Left kidney (tissue), 2 donors: ENCODE measurements around the gene ACAN. TPM values are rescaled to one million over a fixed set of nuclear protein-coding genes. Genes with fewer than 3 reads are reported as not detected.

Experiments
- DNase-seq: peaks from one replicate; pipeline ENCODE4 v3.0.0-alpha.2; 2013
- polyA plus RNA-seq: library from polyadenylated mRNA; unstranded; fragments of 120-200 nt; gene quantifications from one replicate; pipeline ENCODE4 v1.2.1, GENCODE V29; 2013; ENCODE audit not compliant: insufficient read length

The ACAN gene
- polyA plus RNA-seq, 1 donor: 2.1 TPM

DNA sequence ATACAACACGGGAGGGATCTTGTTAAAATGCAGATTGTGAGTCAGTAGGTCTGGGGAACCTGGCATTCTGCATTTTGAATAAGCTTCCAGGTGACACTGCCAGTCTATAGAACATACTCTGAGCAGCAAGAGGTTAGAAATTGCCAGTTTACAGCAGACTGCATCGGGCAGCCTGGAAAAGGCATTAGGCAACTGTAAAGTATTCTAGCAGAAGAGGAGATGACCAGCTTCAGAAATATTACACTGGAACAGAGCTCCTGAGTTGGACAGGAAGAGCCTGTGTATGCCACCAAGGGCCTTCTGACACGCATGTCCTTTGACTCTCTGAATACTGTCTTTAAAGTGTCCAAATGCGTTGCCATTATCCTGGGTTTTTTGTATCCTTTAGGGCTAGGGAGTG lies 2.5 kb upstream of the ACAN start:
- no peak for DNase-seq

GRCh38 chr15:88802250-88802990 lies 816 bp upstream of the ACAN start:
- no peak for DNase-seq

GRCh38 chr15:88802991-88803240 lies 320 bp upstream of the ACAN start:
- DNase-seq: no peak

- DNase-seq: no peak
These were observed 648 bp downstream of the ACAN start for GRCh38 chr15:88803920-88804247.

DNA sequence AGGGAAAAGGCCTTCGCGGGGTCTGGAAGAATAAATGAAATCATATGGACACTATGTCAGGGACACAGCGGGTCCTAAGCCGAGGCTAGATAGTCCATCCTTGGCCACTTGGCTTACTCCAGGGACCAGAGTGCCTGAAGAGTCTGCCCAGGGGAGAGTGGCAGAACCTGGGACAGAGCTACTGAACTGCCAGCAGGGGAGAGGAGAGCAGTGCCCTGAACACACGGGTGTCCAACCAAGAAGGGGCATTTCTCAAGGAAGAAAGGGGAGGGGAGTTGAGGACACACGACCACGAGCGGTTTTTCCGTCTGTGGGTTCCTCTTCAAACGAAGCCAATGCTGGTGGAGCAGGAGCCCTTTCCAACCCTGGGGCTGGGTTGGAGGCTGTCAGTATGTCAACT lies 1.0 kb downstream of the ACAN start:
- DNase-seq: no peak

DNA sequence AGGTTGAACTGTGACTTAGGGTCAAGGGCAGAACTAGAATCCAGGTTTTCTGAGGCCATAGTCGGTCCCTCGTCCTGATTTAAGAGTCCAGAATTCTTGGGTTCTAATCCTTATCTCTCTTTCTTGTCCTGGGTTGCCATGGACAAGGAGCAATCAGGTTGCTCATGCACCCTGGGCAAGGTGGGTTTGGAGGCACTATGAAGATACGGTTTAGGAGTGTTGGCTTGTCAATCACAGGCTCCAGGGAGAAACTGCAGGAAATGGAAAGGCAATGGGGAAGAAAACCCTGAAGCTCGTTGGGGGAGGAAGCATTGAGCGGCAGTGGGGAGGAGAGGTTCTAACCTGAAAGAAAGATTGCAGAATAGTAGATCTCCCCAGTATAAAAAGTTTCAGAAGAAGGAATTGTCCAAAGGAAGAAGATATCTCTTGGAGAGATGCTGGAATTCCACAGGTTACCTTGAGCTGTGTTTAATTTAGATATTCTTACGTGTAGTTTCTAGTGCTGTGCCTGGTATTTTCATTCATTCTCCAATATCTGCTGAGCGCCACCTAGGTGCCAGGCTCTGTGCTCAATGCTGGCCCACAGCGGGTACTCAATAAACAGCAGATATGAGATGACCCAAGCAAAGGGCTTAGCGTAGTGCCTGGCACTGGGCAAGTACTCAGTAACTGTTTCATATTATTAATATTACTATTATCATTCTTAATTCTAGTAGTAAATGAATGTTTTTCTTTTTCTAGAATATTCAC lies 2.0 kb downstream of the ACAN start:
- no peak for DNase-seq

GRCh38 chr15:88810446-88810845 lies 7.2 kb downstream of the ACAN start:
- no peak for DNase-seq

DNA sequence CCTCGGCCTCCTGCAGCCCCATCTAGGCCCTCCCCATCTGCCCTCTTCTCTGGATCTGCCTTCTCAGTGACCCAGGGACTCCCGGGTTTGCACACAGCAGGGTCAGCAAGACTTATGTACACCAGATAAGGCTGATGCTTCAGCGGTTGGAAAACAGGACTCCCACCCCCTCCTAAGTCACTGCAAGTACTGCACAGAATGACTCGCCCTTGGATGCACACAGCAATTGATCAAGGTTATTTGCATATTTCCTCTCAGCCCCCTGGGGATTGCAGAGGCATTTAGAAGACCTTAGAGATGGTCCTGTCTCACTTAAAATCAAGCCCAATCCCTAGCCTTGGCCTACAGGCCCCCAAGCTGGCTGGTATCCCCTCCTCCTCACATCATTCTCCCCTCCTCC lies 8.9 kb downstream of the ACAN start:
- no peak for DNase-seq

- DNase-seq: no peak
These were observed 10.7 kb downstream of the ACAN start for GRCh38 chr15:88813960-88814359.

DNA sequence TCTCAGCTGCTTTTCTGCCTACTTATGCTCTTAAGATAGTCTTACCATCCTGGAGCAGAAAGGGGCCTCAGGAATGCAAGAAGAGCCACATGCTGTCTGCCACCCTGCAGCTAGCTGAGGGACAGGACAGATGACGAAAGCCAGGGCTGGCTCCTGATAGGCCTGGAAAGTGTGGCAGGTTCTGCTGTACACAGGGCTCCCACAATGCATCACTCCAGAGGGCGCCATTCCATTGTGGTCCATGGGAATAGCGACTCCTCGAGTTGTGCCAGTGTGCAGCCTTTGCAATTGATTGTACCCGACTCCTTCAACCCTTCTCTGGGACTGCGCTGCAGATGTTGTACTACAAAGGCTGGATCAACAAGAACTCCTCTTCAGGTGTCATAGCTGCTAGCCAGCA lies 11.2 kb downstream of the ACAN start:
- no peak for DNase-seq

GRCh38 chr15:88818920-88819319 lies 15.7 kb downstream of the ACAN start:
- no peak for DNase-seq

DNA sequence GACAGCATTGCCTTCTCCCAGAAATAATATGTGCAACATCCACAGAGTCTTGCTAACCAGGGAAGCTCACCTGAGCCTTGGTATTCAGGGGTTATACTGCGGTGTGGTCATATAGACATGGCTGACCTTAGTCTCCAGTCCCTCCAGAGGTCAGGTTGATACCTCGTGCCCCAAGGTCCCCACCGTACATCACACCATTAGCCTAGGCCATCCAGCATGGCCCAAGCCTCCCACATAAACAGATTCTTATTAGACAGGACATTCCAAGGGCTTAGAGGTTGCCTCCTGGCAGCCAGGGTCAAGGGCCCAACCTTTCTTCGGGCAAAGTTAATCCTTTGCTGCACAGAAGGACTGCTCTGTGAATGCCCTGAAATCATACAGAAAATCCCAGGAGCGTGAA lies 18.8 kb downstream of the ACAN start:
- no peak for DNase-seq

DNA sequence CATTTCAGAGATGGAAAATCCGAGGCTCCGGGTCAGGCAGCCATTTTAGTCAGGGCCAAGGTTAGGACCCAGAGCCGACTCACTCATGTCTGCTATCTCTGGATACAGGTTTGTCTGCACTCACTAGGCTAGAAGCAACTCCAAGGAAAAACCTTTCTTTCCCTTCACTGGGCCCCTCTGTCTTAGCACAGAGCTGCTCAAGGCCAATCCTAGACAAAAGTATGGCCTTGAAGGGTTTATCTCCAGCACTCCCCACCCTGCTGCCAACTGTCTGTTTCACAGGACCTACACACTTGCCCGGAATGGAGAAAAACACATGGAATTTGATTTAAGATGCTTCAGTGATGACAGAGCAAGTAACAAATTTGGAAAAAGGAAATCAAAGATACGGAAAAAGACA lies 25.6 kb downstream of the ACAN start:
- DNase-seq: no peak

DNA sequence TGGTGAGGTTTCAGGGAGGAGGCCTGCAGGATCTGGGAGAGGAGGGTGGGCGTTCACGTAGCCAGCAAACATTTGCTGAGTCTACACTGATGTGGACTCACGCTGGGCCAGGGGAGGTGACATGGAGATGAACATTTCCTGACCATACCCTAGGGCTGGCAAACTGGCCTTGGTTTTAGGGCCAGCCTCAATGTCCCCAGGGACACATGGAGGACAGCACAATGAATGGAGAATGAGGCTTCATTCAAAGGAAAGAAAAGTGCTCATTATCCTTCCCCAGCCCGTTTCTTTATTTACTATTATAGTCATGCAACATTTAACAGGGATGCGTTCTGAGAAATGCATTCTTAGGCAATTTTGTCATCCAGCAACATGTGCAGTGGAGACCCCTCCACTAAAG lies 26.8 kb downstream of the ACAN start:
- DNase-seq: no peak

- no peak for DNase-seq
These were observed 29.8 kb downstream of the ACAN start for GRCh38 chr15:88832820-88833730.

DNA sequence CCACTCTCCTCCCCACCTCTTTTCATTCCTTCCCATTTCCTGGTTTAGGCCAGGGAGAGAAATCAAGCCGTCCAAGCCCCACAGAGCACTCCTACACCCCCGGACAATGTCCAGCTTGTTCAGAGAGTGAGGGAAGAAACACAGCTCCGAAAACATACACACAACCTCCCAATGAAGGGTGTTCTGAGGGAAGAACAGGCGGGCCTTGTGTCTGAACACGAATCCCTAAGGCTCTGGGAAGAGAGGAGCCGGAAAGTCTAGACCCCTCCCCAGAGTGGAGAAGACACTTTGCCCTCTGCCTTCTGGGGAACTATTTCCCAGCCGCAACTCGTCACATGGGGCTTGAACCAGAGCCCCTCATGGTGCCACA lies 30.5 kb downstream of the ACAN start:
- DNase-seq: no peak

DNA sequence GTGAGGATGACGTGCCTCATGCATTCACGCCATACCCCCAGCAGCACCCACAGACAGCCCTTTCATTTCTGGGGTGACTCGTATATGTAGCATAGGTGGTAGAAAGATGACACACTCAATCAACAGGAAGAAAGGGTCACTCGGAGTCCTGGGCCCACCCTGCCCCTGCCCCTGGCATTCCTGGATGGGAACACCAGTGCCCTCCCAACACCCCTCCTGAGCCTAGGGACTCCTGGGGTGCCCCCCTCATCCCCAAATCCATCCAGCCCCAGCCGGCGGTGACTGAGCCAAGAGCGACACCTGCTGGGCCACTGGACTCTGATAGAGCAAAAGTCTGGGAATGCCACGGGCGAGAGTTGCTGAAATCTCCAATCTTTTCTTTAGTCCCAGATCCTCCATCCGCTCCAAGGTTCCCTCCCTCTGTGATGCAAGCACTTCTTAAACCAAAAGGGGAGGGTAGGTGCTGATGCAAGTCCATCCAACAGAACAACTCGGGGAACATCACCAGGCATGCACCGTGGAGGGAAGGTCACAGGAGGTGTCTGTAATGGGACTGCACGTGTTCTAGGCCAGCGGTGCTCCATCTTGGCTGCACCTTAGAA lies 31.1 kb downstream of the ACAN start:
- DNase-seq: peak; percentile 40

DNA sequence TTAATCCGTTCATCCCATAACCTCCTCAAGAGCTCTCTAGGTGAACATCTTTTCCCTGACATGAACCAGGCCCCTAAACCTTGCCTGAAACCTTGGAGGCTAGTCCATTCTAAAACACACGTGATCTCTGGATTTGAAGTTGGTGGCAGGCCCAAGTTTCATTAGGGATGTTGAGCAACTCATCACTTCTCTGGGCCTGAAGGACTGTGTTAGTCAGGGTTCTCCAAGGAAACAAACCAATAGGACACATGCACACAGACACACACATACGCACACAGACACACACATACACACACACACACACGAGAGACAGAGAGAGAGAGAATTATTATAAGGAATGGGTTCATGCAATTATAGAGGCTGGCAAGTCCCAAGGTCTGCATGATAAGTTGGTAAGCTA lies 31.9 kb downstream of the ACAN start:
- DNase-seq: no peak

DNA sequence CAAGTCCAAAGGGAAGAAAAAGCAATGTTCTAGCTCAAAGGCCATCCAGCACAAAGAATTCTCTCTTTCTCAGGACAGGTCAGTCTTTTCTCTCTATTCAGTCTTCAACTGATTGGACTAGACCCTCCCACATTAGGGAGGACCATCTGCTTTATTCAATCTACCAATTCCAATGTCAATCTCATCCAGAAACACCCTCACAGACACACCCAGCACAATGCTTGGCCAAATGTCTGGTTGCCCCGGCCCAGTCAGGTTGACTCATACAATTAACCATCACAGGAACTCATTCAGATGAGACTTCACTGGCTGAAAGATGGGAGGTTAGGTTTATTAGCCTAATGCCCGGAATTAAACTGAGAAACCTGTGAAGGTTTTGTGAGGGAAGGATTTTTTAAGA lies 32.4 kb downstream of the ACAN start:
- no peak for DNase-seq

GRCh38 chr15:88838667-88839066 lies 35.4 kb downstream of the ACAN start:
- no peak for DNase-seq

DNA sequence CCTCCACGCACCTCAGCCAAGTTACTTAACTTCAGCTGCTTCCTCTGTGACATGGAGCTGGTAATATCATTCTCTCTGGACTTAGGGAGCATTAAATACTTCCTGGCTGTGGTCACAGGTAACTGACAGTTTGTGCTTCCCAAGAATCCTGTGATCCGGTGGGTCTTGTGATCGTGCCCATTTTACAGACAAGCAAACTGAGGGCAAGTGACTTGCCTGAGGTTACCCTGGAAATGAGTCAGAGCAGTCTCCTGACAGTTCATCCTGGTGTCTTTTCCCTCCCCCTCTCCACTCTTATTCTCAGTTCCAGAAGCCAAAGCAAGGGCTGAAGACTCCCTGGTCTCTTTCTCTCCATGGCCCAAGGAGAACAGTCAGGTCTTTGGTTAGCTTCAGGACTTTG lies 35.9 kb downstream of the ACAN start:
- DNase-seq: no peak

DNA sequence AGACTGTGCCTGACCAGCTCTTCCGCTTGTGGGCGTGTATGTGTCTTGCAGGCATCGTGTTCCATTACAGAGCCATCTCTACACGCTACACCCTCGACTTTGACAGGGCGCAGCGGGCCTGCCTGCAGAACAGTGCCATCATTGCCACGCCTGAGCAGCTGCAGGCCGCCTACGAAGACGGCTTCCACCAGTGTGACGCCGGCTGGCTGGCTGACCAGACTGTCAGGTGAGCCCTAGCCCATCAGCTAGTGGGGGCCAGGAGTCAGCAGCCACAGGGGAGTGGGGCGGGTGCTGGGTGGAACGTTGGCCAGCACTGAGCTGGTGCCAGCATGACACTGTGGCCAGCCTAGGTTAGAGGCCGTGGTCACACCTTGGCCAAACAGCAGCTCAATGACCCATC lies 36.7 kb downstream of the ACAN start:
- no peak for DNase-seq

DNA sequence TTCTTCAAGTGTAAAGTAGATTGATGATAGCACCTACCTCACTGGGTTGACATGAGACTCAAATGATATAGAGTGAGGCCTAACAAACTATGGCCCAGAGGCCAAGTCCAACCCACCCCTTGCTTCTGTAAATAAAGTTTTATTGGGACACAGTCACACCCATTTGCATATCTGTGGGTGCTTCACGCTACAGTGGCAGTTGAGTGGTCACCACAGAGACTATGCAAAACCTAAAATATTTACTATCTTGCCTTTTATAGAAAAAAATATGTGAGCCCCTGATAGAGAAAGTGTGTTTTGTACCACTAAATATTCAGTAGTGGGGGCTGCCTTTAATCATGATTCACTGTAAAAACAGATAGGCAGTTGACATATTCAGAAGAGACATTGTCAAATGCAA lies 38.0 kb downstream of the ACAN start:
- DNase-seq: no peak
